Measurements from ENCODE around the gene CEACAM21.
A peak's percentile ranks its signal among the peaks of the same experiment; 100 is the strongest.
"Not testable (repeated sequence)": the region's sequence is repeated elsewhere in the genome, so short reads cannot be mapped to it uniquely, and the experiment has no call there.

CEACAM21 gene

GRCh38 chr19:41549884-41550283, 26.1 kb upstream of the CEACAM21 start:
- no peak for DNase-seq (ENCODE audit: low read depth)

DNA sequence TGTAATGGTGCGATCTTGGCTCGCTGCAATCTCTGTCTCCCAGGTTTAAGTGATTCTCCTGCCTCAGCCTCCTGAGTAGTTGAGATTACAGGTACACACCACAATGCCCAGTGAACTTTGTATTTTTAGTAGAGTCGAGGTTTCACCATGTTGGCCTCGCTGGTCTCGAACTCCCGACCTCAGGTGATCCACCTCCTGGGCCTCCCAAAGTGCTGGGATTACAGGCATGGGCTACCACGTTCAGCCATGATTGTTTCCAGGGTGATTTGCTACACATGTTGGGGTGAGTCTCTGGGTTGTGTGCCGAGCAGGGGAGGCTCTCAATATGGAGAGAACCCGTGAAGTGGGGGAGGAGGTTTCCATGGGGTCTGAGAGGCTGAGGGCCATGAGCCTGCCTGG, 24.8 kb upstream of the CEACAM21 start:
- DNase-seq (ENCODE audit: low read depth), result no peak

DNA sequence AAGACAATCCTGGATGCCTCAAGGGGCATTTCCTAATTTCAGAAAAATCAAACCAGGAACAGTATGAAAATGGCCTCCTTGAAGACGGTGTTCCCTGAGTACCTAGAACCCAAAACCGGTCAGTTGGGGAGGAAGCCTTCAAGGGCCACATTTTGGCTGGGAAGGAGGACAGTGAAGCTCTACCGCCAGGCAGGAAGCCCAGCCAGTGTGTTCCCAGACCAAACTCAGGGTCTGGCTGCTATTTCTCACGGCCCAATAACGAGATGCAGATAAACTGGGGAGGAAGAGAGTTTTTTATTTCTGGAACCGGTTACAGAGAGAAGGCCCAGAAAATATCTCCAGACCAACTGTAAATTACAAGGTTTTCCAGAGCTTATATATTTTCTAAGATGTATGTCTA, 24.3 kb upstream of the CEACAM21 start:
- no peak for DNase-seq (ENCODE audit: low read depth)

DNA sequence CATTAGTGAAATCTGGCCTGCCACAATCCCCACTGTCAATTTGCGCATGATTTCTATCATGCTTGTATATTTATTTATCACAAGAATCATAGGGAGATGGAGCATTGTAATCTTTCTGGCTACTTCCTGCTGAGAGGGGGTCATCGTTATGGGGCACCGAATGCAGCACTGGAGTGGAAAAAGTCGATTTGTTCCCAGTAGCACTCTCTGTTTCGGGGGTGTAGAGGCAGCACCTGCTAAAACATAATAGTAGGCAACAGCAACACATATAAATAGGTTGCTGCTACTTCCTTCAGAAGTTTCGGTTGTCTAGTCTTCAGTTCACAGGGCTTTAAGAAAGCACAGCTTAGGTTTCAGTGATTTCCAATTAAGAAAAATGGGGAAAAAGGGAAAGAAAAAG, 23.4 kb upstream of the CEACAM21 start:
- DNase-seq (ENCODE audit: low read depth), result no peak

GRCh38 chr19:41553804-41554203, 22.2 kb upstream of the CEACAM21 start:
- DNase-seq (ENCODE audit: low read depth), result no peak

DNA sequence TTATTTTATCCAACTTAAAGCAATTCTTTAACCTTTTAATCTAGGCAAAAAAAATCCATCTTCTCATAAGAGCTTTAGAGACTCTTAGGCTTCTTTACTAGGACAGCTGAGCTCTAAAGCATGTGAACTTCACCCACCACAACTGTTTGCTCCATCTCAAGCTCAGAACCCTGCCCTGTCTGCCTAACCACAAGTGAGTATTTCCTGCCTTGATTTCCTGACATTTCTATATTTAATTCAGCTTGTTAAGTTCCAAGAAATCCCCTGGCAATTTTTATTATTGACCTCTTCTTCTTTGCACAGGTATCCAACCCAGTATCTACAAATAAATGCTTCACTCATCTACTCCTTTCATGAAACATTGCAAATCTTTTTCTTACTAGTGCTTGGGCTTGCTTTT, 21.1 kb upstream of the CEACAM21 start:
- no peak for DNase-seq (ENCODE audit: low read depth)

GRCh38 chr19:41555748-41556147, 20.2 kb upstream of the CEACAM21 start:
- no peak for DNase-seq (ENCODE audit: low read depth)

DNA sequence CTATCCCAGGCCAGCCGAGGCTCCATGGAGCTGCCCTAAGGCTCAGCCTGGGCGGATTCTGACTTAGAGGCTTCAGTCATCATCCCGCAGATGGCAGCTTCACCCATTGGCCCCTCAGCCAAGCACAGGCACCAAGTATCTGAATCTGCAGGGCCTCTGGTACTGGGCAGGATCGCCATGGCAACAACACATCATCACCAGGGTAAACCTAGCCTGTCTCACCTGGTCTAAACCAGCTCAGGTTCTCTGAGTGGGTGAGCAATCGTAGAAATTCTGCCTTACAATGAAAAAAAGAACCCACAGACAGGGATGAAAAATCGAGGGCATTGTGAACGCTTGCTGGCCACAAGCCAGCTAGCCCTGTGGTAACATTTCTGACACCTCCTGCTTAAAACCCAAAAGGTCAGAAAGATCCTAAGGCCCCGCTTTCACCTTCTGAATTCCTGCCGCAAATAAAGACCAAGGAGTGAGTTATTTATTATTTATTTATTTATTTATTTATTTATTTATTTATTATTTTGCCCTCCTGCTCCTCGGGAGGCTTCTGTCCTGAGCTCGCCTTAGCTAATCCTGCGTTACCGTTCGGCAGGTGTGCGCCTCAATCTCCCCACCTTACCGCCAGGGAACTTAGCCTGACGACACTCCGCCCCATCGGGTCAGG, 12.0 kb upstream of the CEACAM21 start:
- no peak for DNase-seq (ENCODE audit: low read depth)

- DNase-seq (ENCODE audit: low read depth), result no peak
Measured at GRCh38 chr19:41564515-41565378, 11.2 kb upstream of the CEACAM21 start.

- no peak for DNase-seq (ENCODE audit: low read depth)
Measured at GRCh38 chr19:41565379-41565720, 10.6 kb upstream of the CEACAM21 start.

DNA sequence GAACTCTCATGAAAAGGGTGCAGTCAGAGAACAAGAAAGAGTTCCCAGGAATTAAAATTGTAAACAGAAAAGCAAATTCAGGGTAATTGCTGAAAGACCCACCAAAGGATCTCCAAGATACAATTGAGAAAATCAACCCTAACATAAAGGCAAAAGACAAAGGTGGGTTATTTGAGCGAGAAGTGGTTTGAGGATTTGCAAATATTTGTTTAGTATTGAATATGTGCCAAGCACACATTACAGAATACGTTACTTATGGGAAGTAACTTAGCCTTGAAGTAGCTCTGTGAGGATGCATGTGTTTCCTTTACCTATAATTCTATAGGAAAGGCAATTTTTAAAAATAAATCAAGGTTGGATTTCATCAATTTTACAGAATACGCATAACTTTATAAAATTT, 10.0 kb upstream of the CEACAM21 start:
- no peak for DNase-seq (ENCODE audit: low read depth)

- DNase-seq (ENCODE audit: low read depth), result no peak
Measured at GRCh38 chr19:41569481-41570150, 6.3 kb upstream of the CEACAM21 start.

- no peak for DNase-seq (ENCODE audit: low read depth)
Measured at GRCh38 chr19:41570179-41570578, 5.8 kb upstream of the CEACAM21 start.

DNA sequence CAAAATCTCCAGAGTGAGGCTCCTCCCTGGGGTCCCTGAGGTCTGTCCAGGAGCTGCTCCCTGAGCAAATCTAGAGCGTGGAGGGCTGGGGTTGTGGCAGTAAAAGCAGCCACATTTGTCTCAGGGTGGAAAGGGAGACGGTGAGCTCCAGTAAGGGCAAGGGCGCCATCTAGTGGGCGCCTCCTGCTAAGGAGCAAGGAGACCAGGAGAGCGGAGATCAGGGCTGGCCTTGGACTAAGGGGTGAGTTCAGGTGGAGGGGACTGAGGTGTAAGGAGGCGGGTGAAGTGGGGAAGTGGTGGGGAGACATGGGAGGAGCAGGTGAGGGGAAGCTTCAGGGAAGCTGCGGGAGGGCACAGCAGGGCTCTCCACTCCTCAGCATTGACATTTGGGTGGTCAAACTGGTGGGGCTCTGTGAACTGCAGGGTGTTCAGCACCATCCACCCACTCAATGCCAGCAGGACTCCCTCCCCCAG, 5.3 kb upstream of the CEACAM21 start:
- DNase-seq (ENCODE audit: low read depth), result peak; percentile 77

GRCh38 chr19:41577144-41577830, 1.3 kb downstream of the CEACAM21 start:
- DNase-seq (ENCODE audit: low read depth), result no peak

DNA sequence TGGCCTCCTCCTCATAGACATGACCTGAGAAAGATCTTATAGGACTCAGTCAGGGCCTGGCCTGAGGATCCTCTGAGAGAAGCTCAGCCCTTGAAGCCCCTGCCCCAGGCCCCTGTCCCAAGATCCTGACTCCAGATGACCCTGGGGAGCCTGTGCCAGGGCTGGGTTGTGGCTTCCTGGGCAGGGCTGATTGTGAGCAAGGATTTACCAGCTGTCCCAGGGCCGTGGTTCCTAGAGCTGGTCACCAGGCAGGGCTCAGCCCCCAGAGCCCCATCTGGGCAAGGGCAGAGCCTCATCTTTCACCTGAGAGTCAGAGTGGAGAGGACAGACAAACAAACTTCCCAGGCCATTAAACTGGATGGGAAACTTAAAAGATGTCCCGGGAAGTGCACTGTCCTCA, 1.9 kb downstream of the CEACAM21 start:
- DNase-seq (ENCODE audit: low read depth), result no peak

- no peak for DNase-seq (ENCODE audit: low read depth)
Measured at GRCh38 chr19:41578886-41579285, 2.9 kb downstream of the CEACAM21 start.

GRCh38 chr19:41581068-41581467, 5.1 kb downstream of the CEACAM21 start:
- not testable (repeated sequence) for DNase-seq (ENCODE audit: low read depth)

DNA sequence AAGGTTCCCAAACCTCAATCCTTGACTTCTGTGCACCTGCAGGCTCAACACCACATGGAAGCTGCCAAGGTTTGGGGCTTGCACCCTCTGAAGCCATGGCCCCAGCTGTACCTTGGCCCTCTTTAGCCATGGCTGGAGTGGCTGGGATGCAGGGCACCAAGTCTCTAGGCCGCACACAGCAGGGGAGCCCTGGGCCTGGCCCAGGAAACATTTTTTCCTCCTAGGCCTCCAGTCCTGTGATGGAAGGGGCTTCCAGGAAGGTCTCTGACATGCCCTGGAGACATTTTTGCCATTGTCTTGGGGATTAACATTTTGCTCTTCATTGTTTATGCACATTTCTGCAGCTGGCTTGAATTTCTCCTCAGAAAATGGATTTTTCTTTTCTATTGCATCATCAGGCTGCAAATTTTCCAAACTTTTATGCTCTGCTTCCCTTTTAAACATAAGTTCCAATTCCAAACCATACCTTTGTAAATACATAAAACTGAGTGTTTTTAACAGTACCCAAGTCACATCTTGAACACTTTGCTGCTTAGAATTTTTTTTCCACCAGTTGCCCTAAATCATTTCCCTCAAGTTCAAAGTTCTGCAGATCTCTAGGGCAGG, 6.7 kb downstream of the CEACAM21 start:
- DNase-seq (ENCODE audit: low read depth), result not testable (repeated sequence)

GRCh38 chr19:41584260-41584810, 8.4 kb downstream of the CEACAM21 start:
- DNase-seq (ENCODE audit: low read depth), result no peak

GRCh38 chr19:41584931-41585330, 9.0 kb downstream of the CEACAM21 start:
- no peak for DNase-seq (ENCODE audit: low read depth)

- no peak for DNase-seq (ENCODE audit: low read depth)
Measured at GRCh38 chr19:41586064-41586463, 10.1 kb downstream of the CEACAM21 start.
